Brain microvascular endothelial cell (primary cell): ENCODE measurements around the gene CEP63.

Source experiments
- DNase-seq: peaks from one replicate; pipeline ENCODE4 v3.0.0-alpha.2; 2020
- H3K27ac ChIP-seq: fragments of 250-450 bp; sonication (Bioruptor Pico); 2 replicates; pipeline ENCODE4 v1.5.1; 2020; ENCODE audit warnings: mild to moderate bottlenecking, moderate library complexity
- H3K27me3 ChIP-seq: fragments of 250-450 bp; sonication (Bioruptor Pico); replicated peaks from 2 replicates; pipeline ENCODE4 v1.5.1; 2020; ENCODE audit warnings: mild to moderate bottlenecking
- H3K36me3 ChIP-seq: fragments of 250-450 bp; sonication (Bioruptor Pico); replicated peaks from 2 replicates; pipeline ENCODE4 v1.5.1; 2020; ENCODE audit warnings: mild to moderate bottlenecking
- H3K4me3 ChIP-seq: 2 replicates; pipeline ENCODE4 v1.5.1; 2011; ENCODE audit warnings: low read depth, mild to moderate bottlenecking, control low read depth, low read length, moderate library complexity
- in situ Hi-C: cut with HindIII; loops from 2 replicates; pipeline ENCODE4 v1.10.0; 2017; ENCODE audit warnings: low sequenced_read_pairs, low pct_ligation_motif_present
- TF ChIP-seq, protein P1 (sequence below): IDR thresholded peaks from 2 replicates; pipeline ENCODE4 v1.5.1; 2011; ENCODE audit warnings: low read depth, mild to moderate bottlenecking, moderate library complexity, low read length, control low read depth, inconsistent platforms; ENCODE audit errors: missing control alignments

CEP63 gene

GRCh38 chr3:134463676-134464063, 22.2 kb upstream of the CEP63 start:
- no peak for DNase-seq
- in situ Hi-C loops: no loop called here
- Histone ChIP-seq H3K27me3 (no peaks in the 10 kb centered on the region), H3K4me3 (no peak overlapping the region), H3K36me3 (no peaks in the 10 kb centered on the region), H3K27ac (peak overlapping the region; percentile 82)
- TF ChIP-seq, protein P1, sequence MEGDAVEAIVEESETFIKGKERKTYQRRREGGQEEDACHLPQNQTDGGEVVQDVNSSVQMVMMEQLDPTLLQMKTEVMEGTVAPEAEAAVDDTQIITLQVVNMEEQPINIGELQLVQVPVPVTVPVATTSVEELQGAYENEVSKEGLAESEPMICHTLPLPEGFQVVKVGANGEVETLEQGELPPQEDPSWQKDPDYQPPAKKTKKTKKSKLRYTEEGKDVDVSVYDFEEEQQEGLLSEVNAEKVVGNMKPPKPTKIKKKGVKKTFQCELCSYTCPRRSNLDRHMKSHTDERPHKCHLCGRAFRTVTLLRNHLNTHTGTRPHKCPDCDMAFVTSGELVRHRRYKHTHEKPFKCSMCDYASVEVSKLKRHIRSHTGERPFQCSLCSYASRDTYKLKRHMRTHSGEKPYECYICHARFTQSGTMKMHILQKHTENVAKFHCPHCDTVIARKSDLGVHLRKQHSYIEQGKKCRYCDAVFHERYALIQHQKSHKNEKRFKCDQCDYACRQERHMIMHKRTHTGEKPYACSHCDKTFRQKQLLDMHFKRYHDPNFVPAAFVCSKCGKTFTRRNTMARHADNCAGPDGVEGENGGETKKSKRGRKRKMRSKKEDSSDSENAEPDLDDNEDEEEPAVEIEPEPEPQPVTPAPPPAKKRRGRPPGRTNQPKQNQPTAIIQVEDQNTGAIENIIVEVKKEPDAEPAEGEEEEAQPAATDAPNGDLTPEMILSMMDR: no peak

DNA sequence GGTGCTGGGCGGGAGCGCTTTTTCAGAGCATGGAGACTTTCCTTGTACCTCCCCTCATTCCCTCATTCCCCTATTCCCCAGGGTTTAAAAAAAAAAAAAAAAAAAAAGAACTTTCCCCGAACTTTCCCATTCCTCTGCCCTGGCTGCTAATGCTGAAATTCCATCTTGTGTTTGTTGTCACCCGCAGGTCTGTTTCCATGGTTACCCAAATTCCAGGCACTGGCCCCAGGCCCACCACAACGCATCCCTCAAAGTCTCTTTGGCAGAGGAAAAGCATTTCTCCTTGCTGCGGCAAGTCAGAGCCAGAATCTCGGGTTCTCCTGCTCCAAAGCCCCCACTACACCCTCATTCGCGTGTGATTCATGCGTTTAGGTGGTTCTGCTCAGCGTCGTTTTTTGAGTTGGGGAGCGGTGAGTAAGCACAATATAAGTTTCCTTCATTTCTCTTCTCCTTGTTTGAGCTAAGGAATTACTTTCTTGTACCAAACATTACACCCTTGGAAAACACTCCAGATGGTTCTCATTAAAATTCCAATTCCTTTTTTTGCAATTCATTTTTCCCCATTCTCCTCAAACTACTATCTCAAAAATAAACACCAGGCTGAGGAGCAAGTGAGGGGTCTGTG, 21.7 kb upstream of the CEP63 start:
- TF ChIP-seq, protein P1: no peak
- H3K27me3 ChIP-seq: no peaks in the 10 kb centered on the region
- in situ Hi-C loops: no loop called here
- H3K36me3 ChIP-seq: no peaks in the 10 kb centered on the region
- peak overlapping the region; percentile 82 for H3K27ac ChIP-seq
- no peak overlapping the region for H3K4me3 ChIP-seq
- peak; percentile 96 for DNase-seq

DNA sequence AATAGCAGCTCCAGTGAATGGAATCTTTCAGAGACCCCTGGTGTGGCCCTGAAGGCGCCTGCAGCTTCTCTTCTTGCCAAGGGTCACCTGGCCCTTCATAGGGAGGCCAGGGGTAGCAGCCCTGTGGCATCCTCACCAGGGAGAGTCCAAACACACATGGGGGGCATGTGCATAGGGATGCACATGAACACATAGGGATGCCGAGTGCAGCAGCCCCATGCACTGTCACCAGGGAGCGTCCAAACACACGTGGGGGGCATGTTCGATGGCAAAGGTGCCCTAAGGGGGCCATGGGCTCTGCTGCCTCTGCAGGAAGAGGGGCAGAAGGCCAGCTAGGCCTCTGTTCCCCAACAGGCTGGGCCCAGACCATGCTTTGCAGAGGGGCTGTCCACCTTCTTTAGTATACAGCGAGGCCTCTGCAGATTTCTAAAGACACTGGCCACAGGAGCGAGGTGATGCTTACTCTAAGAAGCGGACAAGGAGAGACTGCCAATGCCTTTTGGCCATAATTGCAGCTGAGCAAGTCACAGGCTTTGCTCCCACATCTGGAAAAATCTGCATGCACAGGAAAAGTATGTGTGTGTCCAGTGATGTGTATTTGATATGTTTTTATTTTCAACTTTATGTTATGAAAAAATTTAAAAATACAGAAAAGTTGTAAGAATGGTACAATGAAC, 21.0 kb upstream of the CEP63 start:
- no peaks in the 10 kb centered on the region for H3K27me3 ChIP-seq
- H3K4me3 ChIP-seq: no peak overlapping the region
- no peaks in the 10 kb centered on the region for H3K36me3 ChIP-seq
- DNase-seq: no peak
- in situ Hi-C loops: no loop called here
- TF ChIP-seq, protein P1: peak; percentile 24
- H3K27ac ChIP-seq: peak overlapping the region; percentile 82

DNA sequence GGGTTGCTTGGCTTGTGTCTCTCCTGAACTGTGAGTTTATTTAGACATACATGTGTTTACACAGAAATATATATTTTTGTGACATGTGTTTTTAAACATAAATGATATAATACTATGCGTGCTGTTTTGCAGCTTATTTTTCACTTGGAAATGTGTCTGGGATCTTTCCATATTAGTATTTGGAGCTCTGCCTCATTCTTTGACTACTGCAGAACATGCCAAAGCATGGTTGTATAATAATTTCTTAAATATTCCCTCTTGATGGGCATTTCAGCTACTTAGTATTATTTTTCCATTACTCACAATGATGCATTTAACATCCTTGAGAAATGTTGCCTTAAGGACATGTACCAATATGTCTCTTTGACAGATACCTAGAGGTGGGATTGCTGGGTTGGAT, 19.5 kb upstream of the CEP63 start:
- in situ Hi-C loops: no loop called here
- Histone ChIP-seq H3K4me3 (no peak overlapping the region), H3K36me3 (no peaks in the 10 kb centered on the region), H3K27ac (no peak overlapping the region), H3K27me3 (no peaks in the 10 kb centered on the region)
- no peak for DNase-seq
- TF ChIP-seq, protein P1: no peak

GRCh38 chr3:134468519-134468918, 17.3 kb upstream of the CEP63 start:
- H3K27me3 ChIP-seq: no peaks in the 10 kb centered on the region
- no peak overlapping the region for H3K27ac ChIP-seq
- TF ChIP-seq, protein P1: no peak
- H3K4me3 ChIP-seq: no peak overlapping the region
- H3K36me3 ChIP-seq: no peaks in the 10 kb centered on the region
- in situ Hi-C loops: no loop called here
- DNase-seq: no peak
